Large intestine (tissue), 3 donors: ENCODE data around the gene ETV1. TPM values are rescaled to one million over a fixed set of nuclear protein-coding genes. Genes with fewer than 3 reads are reported as not detected.

ENCODE experiments used
- DNase-seq, 2 donors: peaks; one replicate each; pipeline versions ENCODE4 v3.0.0 to v3.0.0-alpha.2; 2013
- H3K27ac ChIP-seq: one replicate; pipeline ENCODE4 v1.5.1; 2013; ENCODE audit warnings: low read length
- H3K27me3 ChIP-seq: 2 replicates; pipeline ENCODE4 v1.6.1; 2013; ENCODE audit warnings: low read length; ENCODE audit not compliant: control insufficient read depth, insufficient read depth
- H3K36me3 ChIP-seq: 2 replicates; pipeline ENCODE4 v1.6.1; 2013; ENCODE audit warnings: low read length; ENCODE audit not compliant: control insufficient read depth, insufficient read depth
- H3K4me1 ChIP-seq: one replicate; pipeline ENCODE4 v1.6.1; 2013; ENCODE audit warnings: low read length; ENCODE audit not compliant: control insufficient read depth, insufficient read depth
- H3K4me3 ChIP-seq: one replicate; pipeline ENCODE4 v1.5.1; 2013; ENCODE audit warnings: low read length
- H3K9me3 ChIP-seq: one replicate; pipeline ENCODE4 v1.6.1; 2013; ENCODE audit warnings: mild to moderate bottlenecking, low read depth, low read length, moderate library complexity; ENCODE audit not compliant: control insufficient read depth
- WGBS: methylation state at CpG from one replicate; pipeline ENCODE4 v1.1.5; 2013; ENCODE audit warnings: low lambda C conversion rate; ENCODE audit not compliant: insufficient coverage; 5-methylcytosine and 5-hydroxymethylcytosine counted together
- polyA plus RNA-seq: library from polyadenylated mRNA; unstranded; fragments of 120-200 nt; gene quantifications from one replicate; pipeline ENCODE4 v1.2.1, GENCODE V29; 2013

ETV1 gene
- polyA plus RNA-seq, 1 donor, result 30.6 TPM

DNA sequence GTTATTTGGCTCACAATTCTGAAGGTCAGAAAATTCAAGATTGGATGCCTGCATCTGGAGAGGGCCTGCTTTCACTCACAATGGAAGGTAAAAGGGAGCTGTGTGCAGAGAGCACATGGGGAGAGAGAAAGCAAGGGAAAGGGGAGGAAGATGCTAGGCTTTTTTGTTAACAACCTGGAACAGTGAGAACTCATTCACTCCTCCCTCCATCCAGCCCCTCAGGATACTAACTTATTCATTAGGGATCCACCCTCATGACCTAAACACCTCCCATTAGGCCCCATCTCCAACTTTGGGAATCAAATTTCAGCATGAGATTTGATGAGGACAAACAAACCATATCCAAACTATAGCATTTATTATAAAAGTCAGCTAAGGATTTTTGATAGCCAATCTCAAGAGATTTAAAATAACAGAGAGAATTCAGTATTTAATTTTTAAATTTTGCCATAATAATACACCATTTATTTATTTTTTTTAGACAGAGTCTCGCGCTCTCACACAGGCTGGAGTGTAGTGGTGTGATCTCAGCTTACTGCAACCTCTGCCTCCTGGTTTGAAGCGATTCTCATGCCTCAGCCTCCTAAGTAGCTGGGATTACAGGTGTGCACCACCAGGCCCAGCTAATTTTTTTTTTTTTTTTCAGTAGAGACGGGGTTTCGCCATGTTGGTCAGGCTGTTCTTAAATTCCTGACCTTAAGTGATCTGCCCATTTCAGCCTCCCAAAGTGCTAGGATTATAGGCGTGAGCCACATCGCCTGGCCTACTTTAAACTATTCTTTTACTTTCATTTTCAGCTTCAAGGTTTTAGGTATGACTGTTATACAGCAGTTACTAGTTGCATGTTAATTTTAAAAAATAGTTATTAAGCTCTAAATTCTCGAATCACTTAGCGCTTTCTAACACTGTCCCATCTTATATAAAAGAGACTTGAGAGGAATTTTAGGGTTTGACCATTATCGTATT, 20.3 kb upstream of the ETV1 start:
- Histone ChIP-seq H3K9me3 (no peaks in the 10 kb centered on the region), H3K36me3 (no peaks in the 10 kb centered on the region), H3K27me3 (no peaks in the 10 kb centered on the region), H3K27ac (no peak overlapping the region), H3K4me1 (no peaks in the 10 kb centered on the region), H3K4me3 (no peak overlapping the region)
- 100% methylated on average over 3 of the region's 10 CpGs for WGBS
- DNase-seq, result no peak

DNA sequence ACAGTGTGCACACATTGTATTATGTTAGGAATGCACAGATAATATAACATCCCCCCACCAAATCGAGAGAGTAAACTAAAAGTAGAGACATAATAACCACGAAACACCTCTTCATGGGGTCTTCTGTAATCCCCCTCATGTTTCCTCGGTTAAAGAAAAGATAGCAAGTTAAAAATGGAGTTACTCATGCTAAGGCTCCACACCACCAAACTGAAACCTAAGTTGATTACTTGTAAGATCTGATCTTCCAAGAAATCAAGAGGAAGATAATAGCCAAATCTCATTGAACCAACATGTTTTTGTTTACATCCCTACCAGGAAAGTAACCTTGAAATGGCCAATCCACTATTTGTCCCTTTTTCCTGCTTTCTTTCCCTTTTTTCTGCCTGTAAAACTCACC, 11.7 kb upstream of the ETV1 start:
- WGBS, result 88% methylated on average over 2 of the region's 3 CpGs
- no peak overlapping the region for H3K27ac ChIP-seq
- no peaks in the 10 kb centered on the region for H3K4me1 ChIP-seq

DNA sequence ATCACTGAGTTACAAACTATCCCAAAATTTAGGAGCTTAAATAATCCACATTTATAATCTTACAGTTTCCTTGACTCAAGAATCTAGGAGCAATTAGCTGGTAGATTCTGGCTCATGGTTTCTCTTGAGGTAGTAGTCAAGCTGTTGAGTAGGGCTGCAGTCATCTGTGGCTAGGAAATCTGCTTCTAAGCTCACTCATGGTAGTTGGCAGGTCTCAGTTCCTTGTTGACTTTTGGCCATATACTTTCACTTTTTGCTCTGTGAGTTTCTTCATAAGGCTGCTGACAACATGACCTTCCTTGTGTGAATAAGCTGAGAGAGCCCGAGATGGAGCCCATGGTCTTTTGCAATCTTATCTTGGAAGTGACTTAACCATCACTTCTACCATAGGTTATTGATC, 10.8 kb upstream of the ETV1 start:
- Histone ChIP-seq H3K27ac (no peak overlapping the region), H3K27me3 (no peaks in the 10 kb centered on the region), H3K9me3 (no peaks in the 10 kb centered on the region), H3K4me3 (no peak overlapping the region), H3K36me3 (no peaks in the 10 kb centered on the region), H3K4me1 (no peaks in the 10 kb centered on the region)
- no CpG with 5 or more reads among the region's 1 CpG for WGBS
- DNase-seq, result no peak

More for the DNA sequence above, 11.7 kb upstream of the ETV1 start:
- Histone ChIP-seq H3K27me3 (no peaks in the 10 kb centered on the region), H3K9me3 (no peaks in the 10 kb centered on the region), H3K36me3 (no peaks in the 10 kb centered on the region), H3K4me3 (no peak overlapping the region)
- DNase-seq, result no peak

DNA sequence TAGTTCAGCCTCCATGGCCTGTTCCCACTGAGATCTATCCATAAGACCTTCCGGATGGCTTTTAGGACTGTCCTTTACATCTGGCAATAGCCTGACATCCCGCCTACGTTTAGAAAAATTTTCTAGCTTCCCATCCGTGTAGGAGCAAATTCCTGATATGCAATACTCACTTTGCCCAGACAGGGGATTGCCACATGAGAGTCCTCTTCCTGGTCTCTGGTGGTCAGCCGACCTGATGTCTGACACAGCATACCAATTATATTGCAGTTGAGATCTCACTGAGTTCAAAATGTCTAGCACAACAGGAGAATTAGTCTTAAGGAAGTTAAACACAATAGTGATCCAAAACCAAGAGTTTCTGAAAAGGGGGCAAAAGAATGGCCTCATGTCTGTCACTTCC, 9.4 kb upstream of the ETV1 start:
- Histone ChIP-seq H3K4me1 (no peaks in the 10 kb centered on the region), H3K27ac (no peak overlapping the region), H3K36me3 (no peaks in the 10 kb centered on the region), H3K27me3 (no peaks in the 10 kb centered on the region), H3K9me3 (no peaks in the 10 kb centered on the region), H3K4me3 (no peak overlapping the region)
- DNase-seq, result no peak
- WGBS, result no CpG with 5 or more reads among the region's 5 CpGs

DNA sequence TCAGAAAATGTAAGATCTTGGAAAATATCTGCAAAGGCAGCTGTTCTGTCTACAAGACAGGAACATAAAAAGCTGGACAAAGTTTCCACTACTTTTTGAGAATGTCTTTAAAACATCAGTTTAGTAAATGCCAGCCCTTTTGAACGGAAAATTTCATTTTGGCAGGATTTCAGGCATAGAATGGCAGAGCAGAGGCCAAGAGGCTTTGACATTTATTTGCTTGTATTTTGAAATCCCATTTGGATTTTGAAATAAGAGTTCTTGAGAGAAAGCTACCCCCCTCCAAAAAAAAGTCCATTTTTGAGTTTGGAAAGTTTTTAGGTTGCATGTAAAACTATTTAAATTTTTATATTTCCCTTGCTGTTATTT, 3.1 kb upstream of the ETV1 start:
- H3K4me3 ChIP-seq, result no peak overlapping the region
- H3K36me3 ChIP-seq, result no peaks in the 10 kb centered on the region
- H3K27ac ChIP-seq, result no peak overlapping the region
- H3K27me3 ChIP-seq, result no peaks in the 10 kb centered on the region
- H3K9me3 ChIP-seq, result no peaks in the 10 kb centered on the region
- DNase-seq, result no peak
- no peaks in the 10 kb centered on the region for H3K4me1 ChIP-seq
- whole genome bisulfite sequencing, result no CpG with 5 or more reads among the region's 1 CpG

DNA sequence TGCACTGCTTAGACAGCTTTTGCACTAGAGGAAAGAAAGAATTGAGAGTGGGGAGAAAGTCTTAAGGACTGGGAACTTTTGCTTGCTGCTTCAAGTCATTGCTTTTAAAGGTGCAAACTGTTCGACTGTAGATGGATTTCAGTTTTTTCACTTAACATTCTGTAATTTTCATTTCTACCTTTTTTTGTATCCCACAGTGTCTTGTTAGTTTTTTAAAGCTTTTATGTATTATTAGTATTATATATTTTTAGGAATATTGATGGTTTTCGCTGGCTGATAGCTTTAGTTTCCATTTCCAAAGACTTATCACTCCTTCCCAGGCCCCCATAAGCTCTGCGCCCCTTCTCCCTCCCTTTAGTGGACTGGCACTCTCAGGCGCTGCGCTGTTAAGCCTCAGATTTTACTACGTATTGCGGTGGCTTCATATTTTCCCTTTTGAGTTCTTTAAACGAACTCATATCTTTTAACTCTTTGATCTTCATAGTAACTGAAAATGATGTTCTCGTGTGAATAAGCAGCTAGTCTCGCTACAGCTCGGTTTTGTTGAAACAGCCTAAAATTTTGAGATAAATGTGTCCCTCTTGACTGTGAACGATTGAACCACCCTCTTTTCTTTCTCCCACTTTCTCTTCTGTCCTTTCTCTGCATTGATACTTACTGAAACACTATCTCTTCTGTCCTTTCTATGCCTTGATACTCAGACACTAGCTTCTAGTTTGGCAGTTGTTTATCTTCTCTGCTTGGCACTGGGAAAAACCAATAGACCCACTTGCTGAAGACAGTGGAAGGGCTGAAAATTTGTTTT, 2.5 kb upstream of the ETV1 start:
- H3K27ac ChIP-seq, result peak overlapping the region; percentile 69
- DNase-seq, result no peak
- H3K36me3 ChIP-seq, result no peaks in the 10 kb centered on the region
- no peaks in the 10 kb centered on the region for H3K27me3 ChIP-seq
- H3K9me3 ChIP-seq, result no peaks in the 10 kb centered on the region
- H3K4me1 ChIP-seq, result no peaks in the 10 kb centered on the region
- peak overlapping the region; percentile 65 for H3K4me3 ChIP-seq
- 79% methylated on average over 6 of the region's 12 CpGs for WGBS

DNA sequence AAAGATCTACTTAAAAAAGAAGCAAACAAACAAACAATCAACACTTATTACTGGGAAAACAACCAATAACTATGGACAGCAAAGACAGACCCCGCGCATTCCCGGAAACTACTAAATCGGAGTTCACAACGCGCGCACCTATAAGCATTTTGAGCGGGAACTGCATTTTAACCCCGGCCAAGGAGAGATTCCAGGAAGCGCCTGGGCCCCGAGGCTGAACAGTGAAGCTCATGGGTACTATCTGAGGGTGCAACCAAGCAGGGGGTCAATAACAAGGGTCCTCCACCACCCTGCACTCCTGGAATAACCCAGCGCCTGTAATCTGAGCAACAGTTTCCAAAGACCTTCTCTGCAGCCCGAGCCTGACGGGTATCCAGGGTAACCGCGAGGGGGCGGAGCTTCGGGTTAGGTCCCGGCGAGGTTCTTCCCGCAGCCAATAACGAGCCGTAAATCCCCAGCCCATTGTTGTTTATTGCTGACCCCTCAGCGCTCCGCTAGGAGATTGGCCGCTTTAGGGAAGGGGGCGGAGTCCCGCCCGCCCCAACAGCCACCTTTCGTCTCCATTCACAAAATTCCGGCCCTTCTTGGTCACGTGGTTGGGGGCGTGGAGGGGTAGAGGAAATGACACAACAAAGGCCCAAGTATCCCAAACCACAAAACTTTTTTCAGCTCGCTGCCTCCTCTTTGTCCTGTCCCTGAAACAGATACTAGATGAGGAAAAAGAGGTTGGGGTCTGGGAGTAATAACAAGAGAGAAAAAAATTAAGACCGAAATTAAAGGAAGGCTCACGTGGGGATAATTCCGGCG, 1.7 kb upstream of the ETV1 start:
- WGBS, result 0% methylated on average over 3 of the region's 38 CpGs
- Histone ChIP-seq H3K9me3 (no peaks in the 10 kb centered on the region), H3K36me3 (no peaks in the 10 kb centered on the region), H3K27me3 (no peaks in the 10 kb centered on the region), H3K4me3 (peak overlapping the region; percentile 65), H3K27ac (peak overlapping the region; percentile 69), H3K4me1 (no peaks in the 10 kb centered on the region)
- peak; percentile 92 to 95 for DNase-seq

DNA sequence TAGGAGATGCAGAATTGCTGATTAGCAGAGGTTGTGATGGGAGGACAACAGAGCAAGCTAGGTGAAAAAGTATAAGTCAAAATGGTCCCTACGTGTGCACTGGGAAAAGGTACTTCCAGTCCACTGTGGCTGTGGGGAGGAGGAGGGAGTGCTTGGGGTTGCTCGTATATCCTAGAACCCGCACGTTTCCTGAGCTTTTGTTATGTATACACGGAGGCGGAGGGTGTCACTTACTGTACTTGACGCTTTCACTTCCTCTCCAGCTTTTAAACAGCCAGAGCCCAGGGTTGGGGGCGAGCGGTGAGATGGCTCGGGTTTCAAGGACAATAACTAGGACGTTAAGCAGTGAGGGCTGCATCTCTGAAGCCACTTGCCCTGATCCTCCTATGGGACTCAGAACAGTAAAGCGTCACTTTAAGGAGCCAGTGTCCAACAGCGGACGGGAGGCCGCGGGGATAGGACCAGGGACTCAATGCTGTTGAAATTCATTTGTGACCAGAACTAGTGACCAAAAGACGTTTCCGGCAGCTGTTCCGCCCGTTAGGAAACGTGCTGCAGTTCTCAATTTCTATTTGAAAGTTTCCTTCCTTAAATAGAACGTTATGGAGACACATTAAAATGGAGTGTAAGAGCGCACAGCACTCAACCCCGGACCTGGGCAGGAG, 985 bp upstream of the ETV1 start:
- H3K4me3 ChIP-seq, result peak overlapping the region; percentile 65
- H3K36me3 ChIP-seq, result no peaks in the 10 kb centered on the region
- DNase-seq, result peak; percentile 53 to 79
- H3K4me1 ChIP-seq, result no peaks in the 10 kb centered on the region
- H3K27me3 ChIP-seq, result no peaks in the 10 kb centered on the region
- H3K27ac ChIP-seq, result peak overlapping the region; percentile 69
- H3K9me3 ChIP-seq, result no peaks in the 10 kb centered on the region
- WGBS, result 5% methylated on average over 3 of the region's 24 CpGs

DNA sequence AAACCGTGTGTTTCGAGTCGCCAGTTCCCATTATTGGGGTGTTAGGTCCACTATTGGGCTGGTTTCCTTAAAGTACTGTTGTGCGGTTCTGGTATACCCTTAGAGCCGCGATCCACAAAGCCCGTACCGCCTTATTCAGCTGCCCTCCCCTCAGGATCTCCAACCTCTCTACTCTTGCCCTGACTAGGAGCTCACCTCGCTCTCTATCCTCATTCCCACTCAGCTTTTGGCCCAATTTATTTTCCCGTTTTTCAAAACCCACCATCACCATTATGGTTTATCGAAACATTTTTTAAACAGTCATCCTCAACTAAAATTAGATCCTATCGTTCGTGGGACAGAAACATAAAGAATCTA, 461 bp upstream of the ETV1 start:
- no peaks in the 10 kb centered on the region for H3K27me3 ChIP-seq
- no peaks in the 10 kb centered on the region for H3K9me3 ChIP-seq
- DNase-seq, result peak in 1 of 2 donors; percentile 52
- H3K4me3 ChIP-seq, result peak overlapping the region; percentile 65
- H3K36me3 ChIP-seq, result no peaks in the 10 kb centered on the region
- 0% methylated on average over 1 of the region's 13 CpGs for WGBS
- peak overlapping the region; percentile 69 for H3K27ac ChIP-seq
- H3K4me1 ChIP-seq, result no peaks in the 10 kb centered on the region
